GM19043 (cell line): Measurements from ENCODE around the gene AOC1.

Experiments
- ATAC-seq: cut with Tn5 transposase; IDR thresholded peaks from one replicate; pipeline ENCODE4 v1.9.1; 2021; ENCODE audit warnings: low read depth; ENCODE audit not compliant: unreplicated experiment

Gene AOC1

GRCh38 chr7:150835019-150835418, 17.3 kb upstream of the AOC1 start:
- no peak for ATAC-seq

GRCh38 chr7:150835702-150836280, 16.5 kb upstream of the AOC1 start:
- no peak for ATAC-seq

GRCh38 chr7:150838965-150839650, 13.2 kb upstream of the AOC1 start:
- ATAC-seq = no peak

GRCh38 chr7:150842018-150842417, 10.3 kb upstream of the AOC1 start:
- ATAC-seq = no peak

- no peak for ATAC-seq
Observed at GRCh38 chr7:150842716-150843115, 9.6 kb upstream of the AOC1 start.

- ATAC-seq = no peak
Observed at GRCh38 chr7:150845421-150845861, 6.9 kb upstream of the AOC1 start.

GRCh38 chr7:150846291-150847115, 5.8 kb upstream of the AOC1 start:
- ATAC-seq = no peak

- no peak for ATAC-seq
Observed at GRCh38 chr7:150847536-150847935, 4.8 kb upstream of the AOC1 start.

GRCh38 chr7:150848111-150848510, 4.2 kb upstream of the AOC1 start:
- no peak for ATAC-seq

- no peak for ATAC-seq
Observed at GRCh38 chr7:150848561-150849115, 3.7 kb upstream of the AOC1 start.

- no peak for ATAC-seq
Observed at GRCh38 chr7:150849204-150849775, 3.0 kb upstream of the AOC1 start.

- ATAC-seq = no peak
Observed at GRCh38 chr7:150850273-150850672, 2.0 kb upstream of the AOC1 start.

GRCh38 chr7:150851492-150852370, 586 bp upstream of the AOC1 start:
- ATAC-seq = no peak

GRCh38 chr7:150854066-150855000, 2.0 kb downstream of the AOC1 start:
- no peak for ATAC-seq

- ATAC-seq = no peak
Observed at GRCh38 chr7:150855046-150855445, 2.7 kb downstream of the AOC1 start.

- ATAC-seq = no peak
Observed at GRCh38 chr7:150855476-150856302, 3.4 kb downstream of the AOC1 start.

GRCh38 chr7:150856303-150857275, 4.3 kb downstream of the AOC1 start:
- ATAC-seq = no peak
